Airway epithelial cell (primary cell): Measurements from ENCODE around the gene CD1D. TPM values are rescaled to one million over a fixed set of nuclear protein-coding genes. Genes with fewer than 3 reads are reported as not detected.

Source experiments
- total RNA-seq: library from RNA; depleted of rRNA; stranded (reverse); fragments of >200 nt; gene quantifications from 2 replicates; pipeline ENCODE4 v1.2.3, GENCODE V29; 2015

Gene CD1D
- total RNA-seq = 2.0 and 3.4 TPM in 2 replicates

DNA sequence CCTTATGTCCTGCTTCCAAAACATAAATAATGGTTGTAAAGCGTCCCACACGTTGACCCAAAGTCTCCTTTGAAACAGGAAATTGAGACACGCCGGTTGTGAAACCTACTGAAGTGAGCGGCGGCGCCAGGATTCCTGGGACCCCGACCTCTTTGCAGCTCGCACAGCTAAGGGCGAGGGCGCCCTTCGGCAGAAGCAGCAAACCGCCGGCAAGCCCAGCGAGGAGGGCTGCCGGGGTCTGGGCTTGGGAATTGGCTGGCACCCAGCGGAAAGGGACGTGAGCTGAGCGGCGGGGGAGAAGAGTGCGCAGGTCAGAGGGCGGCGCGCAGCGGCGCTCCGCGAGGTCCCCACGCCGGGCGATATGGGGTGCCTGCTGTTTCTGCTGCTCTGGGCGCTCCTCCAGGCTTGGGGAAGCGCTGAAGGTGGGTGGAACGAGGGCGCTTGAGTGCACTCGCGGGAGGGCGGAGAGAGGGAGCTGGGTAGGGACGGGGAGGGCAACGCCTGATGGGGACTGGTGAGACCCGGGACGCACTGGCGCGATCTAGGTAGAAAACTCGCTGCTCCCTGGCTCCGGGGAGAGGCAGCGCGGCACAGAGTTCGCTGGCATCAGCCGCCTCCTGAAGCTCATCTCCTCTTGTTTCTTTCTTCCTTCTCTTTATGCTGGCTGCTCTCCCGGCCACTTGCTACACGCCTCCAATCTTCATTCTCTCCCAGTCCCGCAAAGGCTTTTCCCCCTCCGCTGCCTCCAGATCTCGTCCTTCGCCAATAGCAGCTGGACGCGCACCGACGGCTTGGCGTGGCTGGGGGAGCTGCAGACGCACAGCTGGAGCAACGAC, at the start of gene CD1D:
CD1D (plus strand) TSS at position 155 of the 836 bp plus-strand sequence; CDS start at position 362, 207 bp downstream.

Other genes starting within 250 kb of the CD1D start
- 49.7 and 65.4 TPM in 2 replicates for gene KIRREL1, start 187.2 kb upstream of the CD1D start, total RNA-seq
- gene CD1A, start 73.5 kb downstream of the CD1D start, total RNA-seq = not detected in 2 replicates
- gene CD1C, start 109.0 kb downstream of the CD1D start, total RNA-seq = not detected in 2 replicates
- gene CD1B, start 150.6 kb downstream of the CD1D start, total RNA-seq = not detected in 2 replicates
- not detected in 2 replicates for gene CD1E, start 173.0 kb downstream of the CD1D start, total RNA-seq
- gene OR10T2, start 218.6 kb downstream of the CD1D start, total RNA-seq = not detected in 2 replicates
- gene OR10K2, start 245.3 kb downstream of the CD1D start, total RNA-seq = not detected in 2 replicates